GM23338 (cell line): ENCODE measurements around the gene GCLM. TPM values are rescaled to one million over a fixed set of nuclear protein-coding genes. Genes with fewer than 3 reads are reported as not detected.

Experiments used
- ATAC-seq: fragments of 200-7000 bp; cut with Tn5 transposase; 3 replicates; pipeline ENCODE4 v1.9.1; 2020
- DNase-seq: peaks from one replicate; pipeline ENCODE4 v3.0.0-alpha.2; 2015; ENCODE audit warnings: low spot score
- H2AFZ ChIP-seq: fragments of 200-600 bp; sonication (generic); 2 replicates; pipeline ENCODE4 v1.8.0; 2016; ENCODE audit warnings: antibody characterized with exemption, mild to moderate bottlenecking, moderate library complexity
- H3F3A ChIP-seq: fragments of 200-600 bp; sonication (generic); replicated peaks from 2 replicates; pipeline ENCODE4 v1.8.0; 2017; ENCODE audit warnings: antibody characterized with exemption, mixed run types, low read depth
- H3K27ac ChIP-seq: fragments of 200-600 bp; sonication (generic); 2 replicates; pipeline ENCODE4 v1.6.1; 2016; ENCODE audit warnings: low read depth
- H3K27me3 ChIP-seq: fragments of 200-600 bp; sonication (generic); 2 replicates; pipeline ENCODE4 v1.8.0; 2016; ENCODE audit warnings: mild to moderate bottlenecking, mixed run types, moderate library complexity; ENCODE audit not compliant: insufficient read depth
- H3K36me3 ChIP-seq: fragments of 200-600 bp; sonication (generic); 2 replicates; pipeline ENCODE4 v1.8.0; 2016; ENCODE audit warnings: mild to moderate bottlenecking; ENCODE audit not compliant: insufficient read depth
- H3K4me1 ChIP-seq: fragments of 200-600 bp; sonication (generic); 2 replicates; pipeline ENCODE4 v1.8.0; 2016; ENCODE audit warnings: mild to moderate bottlenecking, moderate library complexity; ENCODE audit not compliant: insufficient read depth
- H3K4me2 ChIP-seq: fragments of 200-600 bp; sonication (generic); 2 replicates; pipeline ENCODE4 v1.7.1; 2017; ENCODE audit warnings: mixed run types
- H3K4me3 ChIP-seq: fragments of 200-600 bp; sonication (generic); 2 replicates; pipeline ENCODE4 v1.6.1; 2016; ENCODE audit warnings: mixed run types
- H3K79me2 ChIP-seq: fragments of 200-600 bp; sonication (generic); replicated peaks from 2 replicates; pipeline ENCODE4 v1.8.0; 2017; ENCODE audit warnings: mild to moderate bottlenecking; ENCODE audit not compliant: insufficient read depth
- H3K9me2 ChIP-seq: fragments of 200-600 bp; sonication (generic); 2 replicates; pipeline ENCODE4 v1.8.0; 2017; ENCODE audit not compliant: insufficient read depth
- H4K20me1 ChIP-seq: fragments of 200-600 bp; sonication (generic); replicated peaks from 2 replicates; pipeline ENCODE4 v1.8.0; 2017; ENCODE audit warnings: mild to moderate bottlenecking; ENCODE audit not compliant: insufficient read depth
- H3K27ac Mint-ChIP-seq: 2 replicates; pipeline ENCODE4 v1.8.0; 2020; ENCODE audit warnings: inconsistent platforms, mild to moderate bottlenecking, moderate library complexity, mixed read lengths
- H3K27me3 Mint-ChIP-seq: 3 replicates; pipeline ENCODE4 v1.8.0; 2022; ENCODE audit warnings: low read depth, mild to moderate bottlenecking, moderate library complexity, mixed read lengths, inconsistent platforms; ENCODE audit not compliant: insufficient read depth, poor library complexity
- H3K36me3 Mint-ChIP-seq: 3 replicates; pipeline ENCODE4 v1.8.0; 2021; ENCODE audit warnings: low read depth, mild to moderate bottlenecking, inconsistent platforms, moderate library complexity, mixed read lengths
- H3K4me1 Mint-ChIP-seq: 3 replicates; pipeline ENCODE4 v1.8.0; 2020; ENCODE audit warnings: mild to moderate bottlenecking, inconsistent platforms, mixed read lengths
- H3K4me3 Mint-ChIP-seq: 3 replicates; pipeline ENCODE4 v1.8.0; 2021; ENCODE audit warnings: moderate library complexity, mild to moderate bottlenecking, inconsistent platforms, mixed read lengths
- H3K9me3 Mint-ChIP-seq: 3 replicates; pipeline ENCODE4 v1.8.0; 2020; ENCODE audit warnings: moderate library complexity, mild to moderate bottlenecking, inconsistent platforms, mixed read lengths
- CTCF ChIP-seq, 2 experiments: fragments of 200-600 bp in 1 of 2; sonication (generic) in 1 of 2; conservative IDR thresholded peaks; 2 replicates each; pipeline versions ENCODE4 v1.5.1 to v1.6.1; 2016 to 2017; ENCODE audit warnings: antibody characterized with exemption in 2 of 2, low read depth in 2 of 2, mild to moderate bottlenecking in 2 of 2, moderate library complexity in 1 of 2
- EZH2 ChIP-seq: fragments of 200-600 bp; sonication (generic); IDR thresholded peaks from one replicate; pipeline ENCODE4 v1.8.0; 2017; ENCODE audit warnings: antibody characterized with exemption, mild to moderate bottlenecking, low read depth; ENCODE audit not compliant: unreplicated experiment
- EZH2phosphoT487 ChIP-seq: fragments of 200-600 bp; sonication (generic); IDR thresholded peaks from one replicate; pipeline ENCODE4 v1.8.1; 2018; ENCODE audit warnings: antibody characterized with exemption; ENCODE audit not compliant: unreplicated experiment
- NANOG ChIP-seq: IDR thresholded peaks from 2 replicates; pipeline ENCODE4 v1.6.1; 2016; ENCODE audit warnings: antibody characterized with exemption, borderline replicate concordance
- REST ChIP-seq: IDR thresholded peaks from one replicate; pipeline ENCODE4 v1.6.1; 2018; ENCODE audit warnings: antibody characterized with exemption; ENCODE audit not compliant: unreplicated experiment
- STAT1 ChIP-seq: IDR thresholded peaks from one replicate; pipeline ENCODE4 v1.6.1; 2016; ENCODE audit warnings: antibody characterized with exemption; ENCODE audit not compliant: unreplicated experiment
- ZNF114 ChIP-seq: fragments of 250-450 bp; sonication (Bioruptor Pico); IDR thresholded peaks from 2 replicates; pipeline ENCODE4 v1.5.0; 2020; ENCODE audit warnings: mild to moderate bottlenecking, moderate library complexity
- ZNF331 ChIP-seq: fragments of 250-450 bp; sonication (Bioruptor Pico); IDR thresholded peaks from 2 replicates; pipeline ENCODE4 v1.5.0; 2020; ENCODE audit warnings: low read depth, mild to moderate bottlenecking, moderate library complexity
- ZNF462 ChIP-seq: fragments of 250-450 bp; sonication (Bioruptor Pico); IDR thresholded peaks from 2 replicates; pipeline ENCODE4 v1.5.0; 2020; ENCODE audit warnings: mild to moderate bottlenecking, moderate library complexity
- polyA plus RNA-seq: library from polyadenylated mRNA; unstranded; fragments of >200 nt; fragmentation: Nextera tagmentation; extraction: Ambion mirVana; gene quantifications from 2 replicates; pipeline ENCODE4 v1.2.1, GENCODE V29; 2016
- total RNA-seq: library from RNA; depleted of rRNA; stranded (reverse); fragments of >200 nt; shearing (Covaris generic); gene quantifications from 2 replicates; pipeline ENCODE4 v1.2.3, GENCODE V29; 2014

Gene GCLM
- total and polyA plus RNA-seq, 2 experiments from 2014 or later = 10.4 to 12.8 TPM

GRCh38 chr1:93905051-93905450 is 4.2 kb downstream of the GCLM start:
- H3K4me1 Mint-ChIP-seq = peaks cover 14% of the 10 kb centered on the region
- Histone ChIP-seq H4K20me1 (no peaks in the 10 kb centered on the region), H3K27me3 (peaks cover 9% of the 10 kb centered on the region; the same call in 1 of the 2 replicates), H2AFZ (no peak overlapping the region), H3K79me2 (peaks cover 51% of the 10 kb centered on the region), H3K4me1 (peaks cover 16% of the 10 kb centered on the region), H3F3A (no peaks in the 10 kb centered on the region), H3K4me2 (no peak overlapping the region), H3K36me3 (0 out of 2 replicates have a peak, but pooled peaks cover 6% of the 10 kb centered on the region), H3K9me2 (no peaks in the 10 kb centered on the region), H3K4me3 (no peak overlapping the region), H3K27ac (no peak overlapping the region)
- no peak overlapping the region for H3K27ac Mint-ChIP-seq
- DNase-seq = no peak
- H3K9me3 Mint-ChIP-seq = no peaks in the 10 kb centered on the region
- no peak for ATAC-seq
- peaks cover 3% of the 10 kb centered on the region for H3K27me3 Mint-ChIP-seq
- no peak overlapping the region for H3K4me3 Mint-ChIP-seq
- TF ChIP-seq EZH2phosphoT487 (no peak), NANOG (no peak), STAT1 (no peak), ZNF114 (CRISPR knock-in tag) (no peak), ZNF462 (CRISPR knock-in tag) (no peak), EZH2 (no peak), REST (no peak), ZNF331 (CRISPR knock-in tag) (no peak), CTCF (conservative IDR thresholded peaks at IDR 0.05; ENCODE audit: low read depth in 2 of 2) (no peak)
- H3K36me3 Mint-ChIP-seq = peaks cover 2% of the 10 kb centered on the region; the same call in 1 of the 3 replicates
